ENCODE measurements around the gene DGAT2. TPM values are rescaled to one million over a fixed set of nuclear protein-coding genes. Genes with fewer than 3 reads are reported as not detected.

Gene DGAT2
- total and polyA plus RNA-seq, 4 donors: 57.2 to 152 (median 108) TPM

DNA sequence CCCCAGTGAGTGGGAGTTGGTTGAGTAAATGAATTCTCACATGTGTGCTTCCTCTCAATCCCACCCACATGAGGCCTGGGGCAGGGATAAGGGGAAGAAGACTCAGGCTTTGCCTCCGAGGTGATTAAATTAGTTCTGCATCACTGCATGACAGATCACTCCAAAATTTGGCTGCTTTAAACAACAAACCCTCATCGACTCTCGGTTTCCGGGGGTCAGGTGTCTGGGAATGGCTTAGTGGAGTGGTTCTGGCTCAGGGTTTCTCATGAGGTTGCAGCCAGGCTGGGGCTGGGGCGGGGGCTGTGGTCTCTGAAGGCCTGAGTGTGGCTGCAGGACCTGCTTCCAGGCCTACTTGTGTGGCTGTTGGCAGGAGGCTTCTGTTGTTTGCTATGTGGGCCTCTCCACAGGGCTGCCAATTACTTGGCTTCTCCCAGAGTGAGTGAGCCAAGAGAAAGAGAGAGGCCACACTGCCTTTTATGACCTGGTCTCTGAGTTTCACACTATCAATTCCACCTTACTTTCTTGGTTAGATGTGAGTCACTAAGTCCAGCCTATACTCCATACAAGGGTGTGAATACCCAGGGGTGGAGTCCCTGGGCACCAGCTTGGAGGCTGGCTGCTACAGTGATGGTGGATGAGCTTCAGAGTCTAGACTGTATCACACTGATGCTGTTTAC is 35.0 kb upstream of the DGAT2 start:
- WGBS: 75% methylated on average over 5 of the region's 5 CpGs
- Histone ChIP-seq H3K4me1 (ENCODE audit: control insufficient read depth in 4 of 4, insufficient read depth in 4 of 4, low read length in 3 of 4) (peaks cover 16 to 48% (median 38%) of the 10 kb centered on the region in 4 donors), H3K4me3 (ENCODE audit: low read depth in 1 of 3, low read length in 3 of 3) (no peak overlapping the region), H3K36me3 (ENCODE audit: control insufficient read depth in 4 of 4, insufficient read depth in 3 of 4, low read depth in 1 of 4, low read length in 3 of 4) (peaks cover 0 to 14% (median 11%) of the 10 kb centered on the region in 4 donors), H3K27ac (ENCODE audit: low read depth in 1 of 2, low read length in 2 of 2) (peak overlapping the region in 1 of 2 donors; percentile 69), H3K9me3 (ENCODE audit: control insufficient read depth in 4 of 4, low read length in 3 of 4) (no peaks in the 10 kb centered on the region), H3K27me3 (ENCODE audit: control insufficient read depth in 4 of 4, insufficient read depth in 4 of 4, low read length in 3 of 4) (no peaks in the 10 kb centered on the region), H3K9ac (ENCODE audit: low read depth in 1 of 2, low read length in 2 of 2) (no peak overlapping the region)
- TF ChIP-seq SP1 (IDR thresholded peaks at IDR 0.05) (no peak), NR2F2 (IDR thresholded peaks at IDR 0.05) (no peak), FOXA1 (IDR thresholded peaks at IDR 0.05) (no peak), RXRA (IDR thresholded peaks at IDR 0.05) (peak in 1 of 2 donors; percentile 19), YY1 (IDR thresholded peaks at IDR 0.05) (no peak), FOXA2 (IDR thresholded peaks at IDR 0.05) (no peak), EGR1 (IDR thresholded peaks at IDR 0.05; ENCODE audit: low read depth in 2 of 2) (no peak), ZBTB33 (IDR thresholded peaks at IDR 0.05) (no peak), JUND (IDR thresholded peaks at IDR 0.05) (no peak), GABPA (IDR thresholded peaks at IDR 0.05 in 1 of 2, conservative IDR thresholded peaks at IDR 0.05 in 1 of 2) (no peak), HNF4A (conservative IDR thresholded peaks at IDR 0.05) (peak; percentile 9 to 36), TAF1 (conservative IDR thresholded peaks at IDR 0.05) (no peak), RAD21 (IDR thresholded peaks at IDR 0.05) (peak in 1 of 2 donors; percentile 40)
- TF ChIP-seq, protein P1, sequence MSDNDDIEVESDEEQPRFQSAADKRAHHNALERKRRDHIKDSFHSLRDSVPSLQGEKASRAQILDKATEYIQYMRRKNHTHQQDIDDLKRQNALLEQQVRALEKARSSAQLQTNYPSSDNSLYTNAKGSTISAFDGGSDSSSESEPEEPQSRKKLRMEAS (IDR thresholded peaks at IDR 0.05): no peak
- TF ChIP-seq, protein P2, sequence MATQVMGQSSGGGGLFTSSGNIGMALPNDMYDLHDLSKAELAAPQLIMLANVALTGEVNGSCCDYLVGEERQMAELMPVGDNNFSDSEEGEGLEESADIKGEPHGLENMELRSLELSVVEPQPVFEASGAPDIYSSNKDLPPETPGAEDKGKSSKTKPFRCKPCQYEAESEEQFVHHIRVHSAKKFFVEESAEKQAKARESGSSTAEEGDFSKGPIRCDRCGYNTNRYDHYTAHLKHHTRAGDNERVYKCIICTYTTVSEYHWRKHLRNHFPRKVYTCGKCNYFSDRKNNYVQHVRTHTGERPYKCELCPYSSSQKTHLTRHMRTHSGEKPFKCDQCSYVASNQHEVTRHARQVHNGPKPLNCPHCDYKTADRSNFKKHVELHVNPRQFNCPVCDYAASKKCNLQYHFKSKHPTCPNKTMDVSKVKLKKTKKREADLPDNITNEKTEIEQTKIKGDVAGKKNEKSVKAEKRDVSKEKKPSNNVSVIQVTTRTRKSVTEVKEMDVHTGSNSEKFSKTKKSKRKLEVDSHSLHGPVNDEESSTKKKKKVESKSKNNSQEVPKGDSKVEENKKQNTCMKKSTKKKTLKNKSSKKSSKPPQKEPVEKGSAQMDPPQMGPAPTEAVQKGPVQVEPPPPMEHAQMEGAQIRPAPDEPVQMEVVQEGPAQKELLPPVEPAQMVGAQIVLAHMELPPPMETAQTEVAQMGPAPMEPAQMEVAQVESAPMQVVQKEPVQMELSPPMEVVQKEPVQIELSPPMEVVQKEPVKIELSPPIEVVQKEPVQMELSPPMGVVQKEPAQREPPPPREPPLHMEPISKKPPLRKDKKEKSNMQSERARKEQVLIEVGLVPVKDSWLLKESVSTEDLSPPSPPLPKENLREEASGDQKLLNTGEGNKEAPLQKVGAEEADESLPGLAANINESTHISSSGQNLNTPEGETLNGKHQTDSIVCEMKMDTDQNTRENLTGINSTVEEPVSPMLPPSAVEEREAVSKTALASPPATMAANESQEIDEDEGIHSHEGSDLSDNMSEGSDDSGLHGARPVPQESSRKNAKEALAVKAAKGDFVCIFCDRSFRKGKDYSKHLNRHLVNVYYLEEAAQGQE (IDR thresholded peaks at IDR 0.05): no peak
- no peak for DNase-seq (ENCODE audit: low spot score)

- no peak for DNase-seq (ENCODE audit: low spot score)
- H3K9me3 ChIP-seq (ENCODE audit: control insufficient read depth in 4 of 4, low read length in 3 of 4): no peaks in the 10 kb centered on the region
- WGBS: 25% methylated on average over 5 of the region's 5 CpGs
- H3K4me3 ChIP-seq (ENCODE audit: low read depth in 1 of 3, low read length in 3 of 3): no peak overlapping the region
- no peaks in the 10 kb centered on the region for H3K27me3 ChIP-seq (ENCODE audit: control insufficient read depth in 4 of 4, insufficient read depth in 4 of 4, low read length in 3 of 4)
- H3K36me3 ChIP-seq (ENCODE audit: control insufficient read depth in 4 of 4, insufficient read depth in 3 of 4, low read depth in 1 of 4, low read length in 3 of 4): peaks cover 0 to 10% (median 7%) of the 10 kb centered on the region in 4 donors
- H3K4me1 ChIP-seq (ENCODE audit: control insufficient read depth in 4 of 4, insufficient read depth in 4 of 4, low read length in 3 of 4): peaks cover 16 to 56% (median 41%) of the 10 kb centered on the region in 4 donors
- no peak overlapping the region for H3K9ac ChIP-seq (ENCODE audit: low read depth in 1 of 2, low read length in 2 of 2)
- peak overlapping the region; percentile 51 to 69 for H3K27ac ChIP-seq (ENCODE audit: low read depth in 1 of 2, low read length in 2 of 2)
- TF ChIP-seq HNF4A (conservative IDR thresholded peaks at IDR 0.05) (peak; percentile 79 to 90), RAD21 (IDR thresholded peaks at IDR 0.05) (no peak), CTCF (IDR thresholded peaks at IDR 0.05; ENCODE audit: low read depth, low read length, missing input control) (no peak), JUND (IDR thresholded peaks at IDR 0.05) (peak; percentile 71 to 84), YY1 (IDR thresholded peaks at IDR 0.05) (no peak), ATF3 (IDR thresholded peaks at IDR 0.05) (peak; percentile 87), GABPA (IDR thresholded peaks at IDR 0.05 in 1 of 2, conservative IDR thresholded peaks at IDR 0.05 in 1 of 2) (no peak), NR2F2 (IDR thresholded peaks at IDR 0.05) (no peak), TAF1 (conservative IDR thresholded peaks at IDR 0.05) (no peak), SP1 (IDR thresholded peaks at IDR 0.05) (peak; percentile 36), FOXA1 (IDR thresholded peaks at IDR 0.05) (no peak), EGR1 (IDR thresholded peaks at IDR 0.05; ENCODE audit: low read depth in 2 of 2) (no peak), FOXA2 (IDR thresholded peaks at IDR 0.05) (no peak), HNF4G (IDR thresholded peaks at IDR 0.05) (no peak)
- TF ChIP-seq, protein P2 (IDR thresholded peaks at IDR 0.05): peak; percentile 39
Observed at GRCh38 chr11:75734491-75735180, 33.9 kb upstream of the DGAT2 start.

Measured in liver (tissue), 9 donors.